ENCODE results near the gene C9orf85. TPM values are rescaled to one million over a fixed set of nuclear protein-coding genes. Genes with fewer than 3 reads are reported as not detected.

Gene C9orf85
- total RNA-seq (2021) = 14.1 and 14.4 TPM in 2 replicates
- long read RNA-seq, transcript C9orf85-201 (4 exons, 1,279 nt) = major isoform, 20 of 48 reads
- long read RNA-seq, partial matches to known transcripts = 1 of 48 reads
- long read RNA-seq, other reads (novel, unspliced or antisense) = 21 of 48 reads

GRCh38 chr9:71911061-71911907 lies at the start of gene C9orf85, which contains the start of gene ABHD17B:
C9orf85 (plus strand) TSS chr9:71911639; CDS start chr9:71911735, 96 bp downstream.
ABHD17B (minus strand) TSS chr9:71911193; CDS start chr9:71875080, 36,113 bp downstream.
- WGBS (ENCODE audit: extremely low coverage, insufficient read length, low lambda C conversion rate) = no CpG with 5 or more reads among the region's 45 CpGs
- H3K4me1 Mint-ChIP-seq = peaks cover 45 to 55% of the 10 kb centered on the region in 2 experiments

More at GRCh38 chr9:71911061-71911907, at the start of gene C9orf85, which contains the start of gene ABHD17B:
- Mint-ChIP-seq H3K9me3 (peaks cover 0 to 4% of the 10 kb centered on the region in 2 experiments; a peak in 3 of 5 replicates), H3K27me3 (ENCODE audit: low read depth) (no peaks in the 10 kb centered on the region), H3K4me3 (peak within 1 kb of the TSS; percentile 97 to 100), H3K27ac (peak within 1 kb of the TSS; percentile 99 to 100 (median 99)), H3K36me3 (ENCODE audit: insufficient read depth in 1 of 3, low read depth in 3 of 3) (peaks cover 3 to 9% (median 3%) of the 10 kb centered on the region in 3 experiments; a peak in 6 of 7 replicates)
- Histone ChIP-seq H2BK120ac (ENCODE audit: low read depth, low read length, poor library complexity, severe bottlenecking) (no peak within 1 kb of the TSS), H3K23me2 (ENCODE audit: insufficient read length, low read depth, low read length, poor library complexity, severe bottlenecking) (peaks cover 9% of the 10 kb centered on the region), H3K4me1 (ENCODE audit: insufficient read depth, low read length) (no peaks in the 10 kb centered on the region; the same call in 1 of the 2 replicates), H3K23ac (ENCODE audit: insufficient read length, low read depth, low read length) (no peak within 1 kb of the TSS), H3K14ac (ENCODE audit: insufficient read depth, low read length) (peak within 1 kb of the TSS; percentile 97), H4K91ac (ENCODE audit: insufficient read length, low read depth, low read length) (no peak within 1 kb of the TSS), H3K18ac (ENCODE audit: insufficient read length, low read depth, low read length) (peak within 1 kb of the TSS; percentile 96), H3K9me3 (ENCODE audit: control insufficient read depth, low read depth, low read length) (no peaks in the 10 kb centered on the region), H4K20me1 (ENCODE audit: control insufficient read depth, insufficient read depth, insufficient read length) (no peaks in the 10 kb centered on the region), H3K79me2 (ENCODE audit: insufficient read depth, low read length) (peaks cover 63% of the 10 kb centered on the region), H3K9ac (ENCODE audit: extremely low read depth, insufficient read length, low read length) (peak within 1 kb of the TSS; percentile 96), H3K27ac (ENCODE audit: insufficient read length, low read depth, low read length) (peak within 1 kb of the TSS; percentile 77), H3K27me3 (ENCODE audit: insufficient read depth, low read length) (no peaks in the 10 kb centered on the region), H2BK12ac (ENCODE audit: insufficient read length, low read depth, low read length) (peak within 1 kb of the TSS; percentile 8), H3K4ac (ENCODE audit: low read depth, low read length) (no peak within 1 kb of the TSS), H3K79me1 (ENCODE audit: insufficient read depth, low read depth, low read length, poor library complexity, severe bottlenecking) (no peaks in the 10 kb centered on the region), H2AK5ac (ENCODE audit: insufficient read length, low read length) (no peak within 1 kb of the TSS), H4K8ac (replicated peaks; ENCODE audit: insufficient read length, low read depth, low read length) (no peak within 1 kb of the TSS), H2BK20ac (ENCODE audit: low read depth, low read length, poor library complexity, severe bottlenecking) (no peak within 1 kb of the TSS), H4K5ac (ENCODE audit: insufficient read length, low read depth, low read length) (no peak within 1 kb of the TSS), H3T11ph (ENCODE audit: low read length) (no peak within 1 kb of the TSS), H2BK15ac (ENCODE audit: low read depth, low read length) (no peak within 1 kb of the TSS), H3K4me2 (ENCODE audit: insufficient read depth, insufficient read length, low read length) (peak within 1 kb of the TSS; percentile 98), H3K56ac (ENCODE audit: insufficient read length, low read depth, low read length) (no peak within 1 kb of the TSS), H2BK5ac (ENCODE audit: insufficient read length, low read length) (peak within 1 kb of the TSS; percentile 70), H2AFZ (ENCODE audit: low read length) (no peak within 1 kb of the TSS)
- peak; percentile 99 for DNase-seq
- no peak for TF ChIP-seq CTCF (conservative IDR thresholded peaks at IDR 0.05)

Measured in H9 (cell line).